Measurements from ENCODE around the gene FCHSD2. TPM values are rescaled to one million over a fixed set of nuclear protein-coding genes. Genes with fewer than 3 reads are reported as not detected.

Gene FCHSD2
- total and polyA plus RNA-seq, 9 donors = 18.6 to 68.5 (median 53.8) TPM

GRCh38 chr11:72864702-72865655 lies 277.1 kb downstream of the FCHSD2 start:
- no peak overlapping the region for H3K4me3 ChIP-seq

GRCh38 chr11:72863916-72864315 lies 278.2 kb downstream of the FCHSD2 start:
- Histone ChIP-seq H3K9me3 (no peaks in the 10 kb centered on the region), H3K27me3 (no peaks in the 10 kb centered on the region), H3K4me3 (no peak overlapping the region), H3K4me1 (ENCODE audit: insufficient read depth) (peaks cover 11% of the 10 kb centered on the region), H3K27ac (no peak overlapping the region), H3K36me3 (no peaks in the 10 kb centered on the region)
- whole genome bisulfite sequencing, 3 donors = 56 to 68% (median 56%) methylated on average over 1 of the region's 1 CpG
- no peak for TF ChIP-seq POLR2A (IDR thresholded peaks at IDR 0.05)
- no peak for TF ChIP-seq CTCF (IDR thresholded peaks at IDR 0.05)
- no peak for TF ChIP-seq EP300 (IDR thresholded peaks at IDR 0.05)
- intact Hi-C loops (cut with DNase I) = no loop called here
- DNase-seq = no peak

More at GRCh38 chr11:72864702-72865655, 277.1 kb downstream of the FCHSD2 start:
- DNase-seq = no peak
- 4 to 9% (median 5%) methylated on average over 5 of the region's 5 CpGs for WGBS, 3 donors
- intact Hi-C loops (cut with DNase I) = no loop called here
- Histone ChIP-seq H3K27me3 (no peaks in the 10 kb centered on the region), H3K27ac (peak overlapping the region in 1 of 2 donors; percentile 30), H3K36me3 (no peaks in the 10 kb centered on the region), H3K4me1 (ENCODE audit: insufficient read depth) (peaks cover 11% of the 10 kb centered on the region), H3K9me3 (no peaks in the 10 kb centered on the region)
- TF ChIP-seq CTCF (IDR thresholded peaks at IDR 0.05) = no peak

- no peak for DNase-seq
- no peaks in the 10 kb centered on the region for H3K36me3 ChIP-seq
- intact Hi-C loops (cut with DNase I) = no loop called here
- no peaks in the 10 kb centered on the region for H3K9me3 ChIP-seq
- peaks cover 13% of the 10 kb centered on the region for H3K4me1 ChIP-seq (ENCODE audit: insufficient read depth)
- no peaks in the 10 kb centered on the region for H3K27me3 ChIP-seq
- H3K4me3 ChIP-seq = no peak overlapping the region
- WGBS, 3 donors = 34 to 77% (median 58%) methylated on average over 1 of the region's 1 CpG
- TF ChIP-seq POLR2A (IDR thresholded peaks at IDR 0.05) (no peak), EP300 (IDR thresholded peaks at IDR 0.05) (no peak), CTCF (IDR thresholded peaks at IDR 0.05) (no peak)
- H3K27ac ChIP-seq = peak overlapping the region in 1 of 2 donors; percentile 22
Observed at GRCh38 chr11:72863091-72863490, 279.0 kb downstream of the FCHSD2 start.

- TF ChIP-seq EP300 (IDR thresholded peaks at IDR 0.05) (no peak), CTCF (IDR thresholded peaks at IDR 0.05) (no peak), POLR2A (IDR thresholded peaks at IDR 0.05) (no peak)
- intact Hi-C loops (cut with DNase I) = no loop called here
- WGBS, 3 donors = 94 to 97% (median 96%) methylated on average over 4 of the region's 4 CpGs
Observed at GRCh38 chr11:72860592-72860991, 281.5 kb downstream of the FCHSD2 start.

More at GRCh38 chr11:72860592-72860991, 281.5 kb downstream of the FCHSD2 start:
- Histone ChIP-seq H3K4me3 (no peak overlapping the region), H3K27me3 (no peaks in the 10 kb centered on the region), H3K9me3 (no peaks in the 10 kb centered on the region), H3K27ac (no peak overlapping the region), H3K36me3 (no peaks in the 10 kb centered on the region), H3K4me1 (ENCODE audit: insufficient read depth) (peaks cover 12% of the 10 kb centered on the region)
- DNase-seq = no peak
